Right atrium auricular region (tissue), 2 donors: ENCODE measurements around the gene UBE2E2. TPM values are rescaled to one million over a fixed set of nuclear protein-coding genes. Genes with fewer than 3 reads are reported as not detected.

Source experiments
- DNase-seq: peaks from one replicate; pipeline ENCODE4 v3.0.0-alpha.2; 2019; ENCODE audit warnings: low spot score
- H3K27ac ChIP-seq, 2 donors: fragments of 200-600 bp; sonication (generic); 1 replicate in 1 of 2; 2 replicates in 1 of 2; pipeline ENCODE4 v1.5.1; 2016 to 2019
- H3K27me3 ChIP-seq, 2 donors: fragments of 200-600 bp; sonication (generic); one replicate each; pipeline versions ENCODE4 v1.5.1 to v1.6.0; 2017 to 2019
- H3K36me3 ChIP-seq: fragments of 200-600 bp; sonication (generic); one replicate; pipeline ENCODE4 v1.5.1; 2016
- H3K4me1 ChIP-seq, 2 donors: fragments of 200-600 bp; sonication (generic); one replicate each; pipeline versions ENCODE4 v1.5.1 to v1.6.0; 2017 to 2019
- H3K4me3 ChIP-seq, 2 donors: fragments of 200-600 bp; sonication (generic); 1 replicate in 1 of 2; 2 replicates in 1 of 2; pipeline ENCODE4 v1.5.1; 2017 to 2019; ENCODE audit warnings: mild to moderate bottlenecking in 1 of 2, moderate library complexity in 1 of 2
- H3K9me3 ChIP-seq, 2 donors: fragments of 200-600 bp; sonication (generic); one replicate each; pipeline ENCODE4 v1.5.1; 2019
- CTCF ChIP-seq, 2 donors: fragments of 200-600 bp; sonication (generic); IDR thresholded peaks; one replicate each; pipeline ENCODE4 v1.5.1; 2019; ENCODE audit warnings: antibody characterized with exemption in 2 of 2
- total RNA-seq, 2 donors: library from RNA; depleted of rRNA; stranded (reverse); fragments of >200 nt; gene quantifications; one replicate each; pipeline ENCODE4 v1.1.0, GENCODE V29; 2016

The UBE2E2 gene
- total RNA-seq, 2 donors from 2014 or later = 31.0 to 36.7 TPM

- no peak for TF ChIP-seq CTCF (IDR thresholded peaks at IDR 0.05)
- Histone ChIP-seq H3K9me3 (no peaks in the 10 kb centered on the region), H3K27me3 (no peaks in the 10 kb centered on the region), H3K4me3 (no peak overlapping the region), H3K4me1 (peaks cover 0 to 13% of the 10 kb centered on the region in 2 donors), H3K36me3 (no peaks in the 10 kb centered on the region), H3K27ac (no peak overlapping the region)
- no peak for DNase-seq
These were observed 218.8 kb downstream of the UBE2E2 start for GRCh38 chr3:23421811-23422516.

- no peak for TF ChIP-seq CTCF (IDR thresholded peaks at IDR 0.05)
- Histone ChIP-seq H3K27ac (no peak overlapping the region), H3K27me3 (no peaks in the 10 kb centered on the region), H3K4me1 (peaks cover 0 to 13% of the 10 kb centered on the region in 2 donors), H3K4me3 (no peak overlapping the region), H3K9me3 (no peaks in the 10 kb centered on the region), H3K36me3 (no peaks in the 10 kb centered on the region)
- no peak for DNase-seq
These were observed 219.4 kb downstream of the UBE2E2 start for GRCh38 chr3:23422517-23422851.

- TF ChIP-seq CTCF (IDR thresholded peaks at IDR 0.05) = no peak
These were observed 222.3 kb downstream of the UBE2E2 start for GRCh38 chr3:23425410-23425809.

GRCh38 chr3:23430781-23431398 lies 227.8 kb downstream of the UBE2E2 start:
- no peaks in the 10 kb centered on the region for H3K27me3 ChIP-seq

More at GRCh38 chr3:23425410-23425809, 222.3 kb downstream of the UBE2E2 start:
- no peaks in the 10 kb centered on the region for H3K36me3 ChIP-seq
- peaks cover 0 to 13% of the 10 kb centered on the region in 2 donors for H3K4me1 ChIP-seq
- no peaks in the 10 kb centered on the region for H3K9me3 ChIP-seq
- DNase-seq = no peak
- no peak overlapping the region for H3K27ac ChIP-seq
- H3K4me3 ChIP-seq = no peak overlapping the region
- no peaks in the 10 kb centered on the region for H3K27me3 ChIP-seq

GRCh38 chr3:23431764-23432163 lies 228.6 kb downstream of the UBE2E2 start:
- Histone ChIP-seq H3K36me3 (no peaks in the 10 kb centered on the region), H3K4me3 (no peak overlapping the region), H3K27ac (no peak overlapping the region), H3K27me3 (no peaks in the 10 kb centered on the region), H3K4me1 (peaks cover 0 to 5% of the 10 kb centered on the region in 2 donors), H3K9me3 (no peaks in the 10 kb centered on the region)
- TF ChIP-seq CTCF (IDR thresholded peaks at IDR 0.05) = no peak
- no peak for DNase-seq

More at GRCh38 chr3:23430781-23431398, 227.8 kb downstream of the UBE2E2 start:
- Histone ChIP-seq H3K27ac (no peak overlapping the region), H3K4me3 (no peak overlapping the region), H3K36me3 (no peaks in the 10 kb centered on the region), H3K9me3 (no peaks in the 10 kb centered on the region), H3K4me1 (peaks cover 0 to 5% of the 10 kb centered on the region in 2 donors)
- TF ChIP-seq CTCF (IDR thresholded peaks at IDR 0.05) = no peak
- DNase-seq = no peak
